B cell (primary cell): ENCODE data around the gene MAML3. TPM values are rescaled to one million over a fixed set of nuclear protein-coding genes. Genes with fewer than 3 reads are reported as not detected.

Experiments used
- ATAC-seq: fragments of 200-7000 bp; cut with Tn5 transposase; one replicate; pipeline ENCODE4 v1.10.0; 2021; ENCODE audit warnings: low read depth, mild to moderate bottlenecking, moderate number of reproducible peaks, moderate library complexity
- CTCF ChIA-PET: fragments of 350-600 bp; sonication (Branson Sonifier 250); formaldehyde crosslinking; loops from one replicate; lab custom pipeline; 2021; ENCODE audit warnings: antibody characterized with exemption, inconsistent platforms; lab: Charles Lee
- POLR2A ChIA-PET: fragments of 350-600 bp; sonication (Branson Sonifier 250); formaldehyde crosslinking; loops from one replicate; lab custom pipeline; 2021; ENCODE audit warnings: antibody characterized with exemption; lab: Charles Lee
- DNase-seq: peaks from one replicate; pipeline ENCODE4 v3.0.0; 2013
- H2AFZ ChIP-seq: 2 replicates; pipeline ENCODE4 v1.6.1; 2012; ENCODE audit warnings: mild to moderate bottlenecking, low read depth, low read length; ENCODE audit not compliant: insufficient read depth, poor library complexity, severe bottlenecking
- H3K27ac ChIP-seq, 2 donors: 1 replicate in 1 of 2; 2 replicates in 1 of 2; pipeline ENCODE4 v1.5.1; 2012 to 2013; ENCODE audit warnings: low read length in 2 of 2, mild to moderate bottlenecking in 2 of 2, moderate library complexity in 1 of 2
- H3K27me3 ChIP-seq, 4 experiments: fragments of 200-600 bp in 1 of 4; sonication (generic) in 1 of 4; replicated peaks in 1 of 4; 1 replicate in 2 of 4; 2 replicates in 2 of 4; pipeline versions ENCODE4 v1.6.1 to v1.7.0; 2013 to 2016; ENCODE audit warnings: low read length in 3 of 4, mild to moderate bottlenecking in 2 of 4, mixed read lengths in 1 of 4, moderate library complexity in 1 of 4; ENCODE audit not compliant: insufficient read depth in 4 of 4, control insufficient read depth in 3 of 4; ENCODE audit errors: control extremely low read depth in 1 of 4
- H3K36me3 ChIP-seq, 2 experiments: replicated peaks in 1 of 2; 1 replicate in 1 of 2; 2 replicates in 1 of 2; pipeline versions ENCODE4 v1.6.1 to v1.7.1; 2013; ENCODE audit warnings: low read length in 1 of 2; ENCODE audit not compliant: insufficient read depth in 2 of 2, control insufficient read depth in 1 of 2; ENCODE audit errors: control extremely low read depth in 1 of 2, extremely low read depth in 1 of 2
- H3K4me1 ChIP-seq, 2 donors: fragments of 200-600 bp in 1 of 2; sonication (generic) in 1 of 2; 1 replicate in 1 of 2; 2 replicates in 1 of 2; pipeline versions ENCODE4 v1.5.1 to v1.6.1; 2013 to 2017; ENCODE audit warnings: low read length in 2 of 2; ENCODE audit not compliant: control insufficient read depth in 2 of 2, insufficient read depth in 2 of 2
- H3K4me2 ChIP-seq: replicated peaks from 2 replicates; pipeline ENCODE3; 2012; ENCODE audit warnings: mild to moderate bottlenecking, low read depth, low read length; ENCODE audit not compliant: poor library complexity, severe bottlenecking
- H3K4me3 ChIP-seq, 5 experiments: fragments of 200-600 bp in 1 of 5; sonication (generic) in 1 of 5; 1 replicate in 3 of 5; 2 replicates in 2 of 5; pipeline versions ENCODE4 v1.5.1 to v1.7.0; 2011 to 2016; ENCODE audit warnings: low read length in 4 of 5, mild to moderate bottlenecking in 4 of 5, low read depth in 2 of 5, control low read depth in 1 of 5, moderate library complexity in 1 of 5; ENCODE audit not compliant: insufficient read depth in 1 of 5; ENCODE audit errors: control extremely low read depth in 1 of 5, extremely low read depth in 1 of 5
- H3K79me2 ChIP-seq: fragments of 200-600 bp; sonication (generic); one replicate; pipeline ENCODE4 v1.6.0; 2016; ENCODE audit warnings: low read length; ENCODE audit not compliant: control insufficient read depth, insufficient read depth
- H3K9ac ChIP-seq: fragments of 200-600 bp; sonication (generic); 2 replicates; pipeline ENCODE4 v1.6.1; 2017; ENCODE audit warnings: mild to moderate bottlenecking, low read length, moderate library complexity
- H3K9me3 ChIP-seq, 3 donors: one replicate each; pipeline versions ENCODE4 v1.6.1 to v1.7.1; 2013; ENCODE audit warnings: low read length in 2 of 3; ENCODE audit not compliant: control insufficient read depth in 2 of 3, insufficient read depth in 1 of 3; ENCODE audit errors: control extremely low read depth in 1 of 3
- H4K20me1 ChIP-seq: 2 replicates; pipeline ENCODE4 v1.6.0; 2012; ENCODE audit warnings: mild to moderate bottlenecking, low read length; ENCODE audit not compliant: insufficient read depth, control insufficient read depth, poor library complexity, severe bottlenecking
- H3K27ac Mint-ChIP-seq: one replicate; pipeline ENCODE4 v1.8.0; 2021; ENCODE audit warnings: mixed read lengths
- H3K27me3 Mint-ChIP-seq: one replicate; pipeline ENCODE4 v1.8.0; 2021; ENCODE audit warnings: mixed read lengths
- H3K4me1 Mint-ChIP-seq: one replicate; pipeline ENCODE4 v1.8.0; 2021; ENCODE audit warnings: mixed read lengths
- H3K4me3 Mint-ChIP-seq: one replicate; pipeline ENCODE4 v1.8.0; 2021; ENCODE audit warnings: mixed read lengths
- H3K9me3 Mint-ChIP-seq: one replicate; pipeline ENCODE4 v1.8.0; 2022; ENCODE audit warnings: mixed read lengths; ENCODE audit not compliant: insufficient read depth
- EZH2 ChIP-seq: IDR thresholded peaks from 2 replicates; pipeline ENCODE4 v1.6.1; 2012; ENCODE audit warnings: borderline replicate concordance, low read depth, mild to moderate bottlenecking, moderate library complexity, low read length; ENCODE audit not compliant: insufficient read depth, poor library complexity, severe bottlenecking
- WGBS: methylation state at CpG from one replicate; pipeline ENCODE4 v1.1.5; 2013; ENCODE audit warnings: missing lambda C conversion rate; ENCODE audit not compliant: insufficient coverage; 5-methylcytosine and 5-hydroxymethylcytosine counted together
- intact Hi-C: fragments of 100-400 bp; cut with micrococcal nuclease; formaldehyde crosslinking; loops from one replicate; pipeline ENCODE4 v1.10.0; 2022
- polyA plus RNA-seq: library from polyadenylated mRNA; depleted of rRNA; stranded (reverse); fragments of >200 nt; gene quantifications from 2 replicates; pipeline ENCODE4 v1.2.3, GENCODE V29; 2012
- total RNA-seq, 2 donors: library from RNA; stranded (reverse); fragments of 120-200 nt in 1 of 2; gene quantifications; 1 replicate in 1 of 2; 2 replicates in 1 of 2; pipeline versions ENCODE4 v1.2.3 to v1.2.4, GENCODE V29; 2013 to 2022
- TF ChIP-seq, protein P1 (sequence below): fragments of 200-600 bp; IDR thresholded peaks from one replicate; pipeline ENCODE4 v1.8.0; 2022; ENCODE audit warnings: antibody characterized with exemption, mild to moderate bottlenecking

MAML3 gene
- total and polyA plus RNA-seq, 2 donors (not counting 1 experiment from before 2014, with no cell fraction given) = 0.94 to 5.3 TPM

DNA sequence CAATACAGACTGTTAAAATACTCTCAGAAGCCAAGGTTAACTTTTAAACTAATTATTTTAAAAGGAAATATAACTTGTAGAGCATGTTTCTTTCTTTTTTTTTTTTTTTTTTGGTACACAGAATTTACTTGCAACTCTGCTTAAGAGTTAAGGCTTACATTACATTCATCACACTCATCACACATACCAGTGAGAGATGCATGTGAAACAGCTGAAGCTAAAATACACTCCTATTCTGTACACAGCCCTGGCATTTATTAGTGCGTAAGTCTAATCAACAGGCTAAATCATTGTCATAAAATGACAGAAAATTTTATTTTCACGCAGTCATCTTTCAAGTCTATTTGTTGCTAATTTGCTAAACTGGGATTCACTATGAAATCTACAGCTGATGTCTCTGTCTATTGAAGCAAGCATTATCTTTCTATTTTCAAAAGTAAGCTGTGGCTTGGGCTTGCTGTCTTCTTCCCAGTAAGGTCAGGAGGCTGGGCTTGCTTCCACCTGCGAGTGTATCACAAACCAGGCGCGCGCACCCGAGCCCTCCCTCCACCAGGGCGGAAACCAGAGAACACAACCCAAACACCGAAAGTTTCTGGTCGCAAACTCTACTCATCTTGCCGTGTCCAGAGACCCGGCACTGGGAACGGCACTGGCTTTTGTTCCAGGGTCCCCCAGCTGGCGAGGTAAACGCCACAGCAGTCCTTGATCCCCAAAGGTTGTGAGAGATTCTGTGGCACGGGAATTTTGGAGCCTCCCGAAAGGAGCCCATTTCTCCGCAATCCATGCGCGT lies 3.9 kb downstream of the MAML3 start:
- no peaks in the 10 kb centered on the region for H3K9me3 Mint-ChIP-seq
- Histone ChIP-seq H3K79me2 (no peaks in the 10 kb centered on the region), H4K20me1 (no peaks in the 10 kb centered on the region), H3K36me3 (no peaks in the 10 kb centered on the region), H3K27me3 (peaks cover 0 to 63% (median 28%) of the 10 kb centered on the region in 4 experiments), H3K9ac (peak overlapping the region; percentile 75), H2AFZ (peak overlapping the region; percentile 79), H3K4me3 (peak overlapping the region; percentile 54 to 90 (median 79)), H3K4me1 (peaks cover 22 to 44% of the 10 kb centered on the region in 2 donors), H3K9me3 (peaks cover 0 to 31% (median 0%) of the 10 kb centered on the region in 3 donors), H3K4me2 (peak overlapping the region; percentile 90), H3K27ac (peak overlapping the region; percentile 53 to 83)
- ChIA-PET POLR2A (interaction anchor here (0.8 kb wide), 1 partner anchor 93 kb away, joined by 8 read pairs; no protein-coding TSS in a partner anchor), CTCF (interaction anchor here (0.6 to 2.1 kb wide), 4 partner anchors 98 to 210 kb away, joined by 3 to 13 read pairs (median 4); no protein-coding TSS in a partner anchor)
- TF ChIP-seq, protein P1, sequence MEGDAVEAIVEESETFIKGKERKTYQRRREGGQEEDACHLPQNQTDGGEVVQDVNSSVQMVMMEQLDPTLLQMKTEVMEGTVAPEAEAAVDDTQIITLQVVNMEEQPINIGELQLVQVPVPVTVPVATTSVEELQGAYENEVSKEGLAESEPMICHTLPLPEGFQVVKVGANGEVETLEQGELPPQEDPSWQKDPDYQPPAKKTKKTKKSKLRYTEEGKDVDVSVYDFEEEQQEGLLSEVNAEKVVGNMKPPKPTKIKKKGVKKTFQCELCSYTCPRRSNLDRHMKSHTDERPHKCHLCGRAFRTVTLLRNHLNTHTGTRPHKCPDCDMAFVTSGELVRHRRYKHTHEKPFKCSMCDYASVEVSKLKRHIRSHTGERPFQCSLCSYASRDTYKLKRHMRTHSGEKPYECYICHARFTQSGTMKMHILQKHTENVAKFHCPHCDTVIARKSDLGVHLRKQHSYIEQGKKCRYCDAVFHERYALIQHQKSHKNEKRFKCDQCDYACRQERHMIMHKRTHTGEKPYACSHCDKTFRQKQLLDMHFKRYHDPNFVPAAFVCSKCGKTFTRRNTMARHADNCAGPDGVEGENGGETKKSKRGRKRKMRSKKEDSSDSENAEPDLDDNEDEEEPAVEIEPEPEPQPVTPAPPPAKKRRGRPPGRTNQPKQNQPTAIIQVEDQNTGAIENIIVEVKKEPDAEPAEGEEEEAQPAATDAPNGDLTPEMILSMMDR = no peak
- no peak for TF ChIP-seq EZH2
- WGBS = 0% methylated on average over 17 of the region's 20 CpGs
- peak; percentile 67 for DNase-seq
- peaks cover 61% of the 10 kb centered on the region for H3K27me3 Mint-ChIP-seq
- H3K4me1 Mint-ChIP-seq = peaks cover 37% of the 10 kb centered on the region
- peak; percentile 13 for ATAC-seq
- H3K4me3 Mint-ChIP-seq = peak overlapping the region; percentile 91
- H3K27ac Mint-ChIP-seq = peak overlapping the region; percentile 94
- intact Hi-C loops = loop anchor here (1.0 to 10.0 kb wide), 10 partner anchors 51 to 1068 kb away; partner anchors contain the start of genes ELMOD2 and SCOC

DNA sequence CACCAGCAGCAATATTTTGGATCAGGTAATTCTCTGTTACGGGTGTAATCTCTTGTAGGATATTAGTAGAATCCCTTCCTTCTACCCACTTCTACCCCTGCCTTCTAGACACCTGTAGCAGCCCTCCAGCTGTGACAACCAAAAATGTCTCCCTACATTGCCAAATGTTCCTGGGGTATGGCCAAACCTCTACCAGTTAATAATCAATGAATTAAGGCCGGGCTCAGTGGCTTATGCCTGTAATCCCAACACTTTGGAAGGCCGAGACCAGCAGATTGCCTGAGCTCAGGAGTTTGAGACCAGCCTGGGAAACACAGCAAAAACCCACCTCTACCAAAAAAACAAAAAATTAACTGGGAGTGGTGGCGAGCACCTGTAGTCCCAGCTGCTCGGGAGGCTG lies 9.9 kb downstream of the MAML3 start:
- no peak overlapping the region for H3K4me3 Mint-ChIP-seq
- Histone ChIP-seq H4K20me1 (no peaks in the 10 kb centered on the region), H3K79me2 (no peaks in the 10 kb centered on the region), H3K36me3 (no peaks in the 10 kb centered on the region), H2AFZ (no peak overlapping the region), H3K4me1 (no peaks in the 10 kb centered on the region), H3K27me3 (peaks cover 0 to 13% (median 5%) of the 10 kb centered on the region in 4 experiments), H3K9ac (no peak overlapping the region), H3K4me2 (no peak overlapping the region), H3K9me3 (no peaks in the 10 kb centered on the region), H3K4me3 (no peak overlapping the region), H3K27ac (no peak overlapping the region)
- no peak for ATAC-seq
- H3K9me3 Mint-ChIP-seq = no peaks in the 10 kb centered on the region
- TF ChIP-seq, protein P1 = no peak
- no peak for TF ChIP-seq EZH2
- peaks cover 2% of the 10 kb centered on the region for H3K4me1 Mint-ChIP-seq
- WGBS = 100% methylated on average over 1 of the region's 5 CpGs
- no peak for DNase-seq
- intact Hi-C loops = no loop called here
- ChIA-PET POLR2A (no interaction called here), CTCF (no interaction called here)
- peaks cover 36% of the 10 kb centered on the region for H3K27me3 Mint-ChIP-seq
- no peak overlapping the region for H3K27ac Mint-ChIP-seq
